HG03135 (cell line): ENCODE data around the gene PHKB.

Experiments used
- ATAC-seq: cut with Tn5 transposase; IDR thresholded peaks from one replicate; pipeline ENCODE4 v1.9.1; 2021; ENCODE audit warnings: mild to moderate bottlenecking, moderate library complexity; ENCODE audit not compliant: unreplicated experiment

Gene PHKB

GRCh38 chr16:47565454-47565853 is 104.3 kb downstream of the PHKB start:
- no peak for ATAC-seq

GRCh38 chr16:47567321-47567720 is 106.2 kb downstream of the PHKB start:
- no peak for ATAC-seq

- no peak for ATAC-seq
Observed at GRCh38 chr16:47568351-47568750, 107.2 kb downstream of the PHKB start.

DNA sequence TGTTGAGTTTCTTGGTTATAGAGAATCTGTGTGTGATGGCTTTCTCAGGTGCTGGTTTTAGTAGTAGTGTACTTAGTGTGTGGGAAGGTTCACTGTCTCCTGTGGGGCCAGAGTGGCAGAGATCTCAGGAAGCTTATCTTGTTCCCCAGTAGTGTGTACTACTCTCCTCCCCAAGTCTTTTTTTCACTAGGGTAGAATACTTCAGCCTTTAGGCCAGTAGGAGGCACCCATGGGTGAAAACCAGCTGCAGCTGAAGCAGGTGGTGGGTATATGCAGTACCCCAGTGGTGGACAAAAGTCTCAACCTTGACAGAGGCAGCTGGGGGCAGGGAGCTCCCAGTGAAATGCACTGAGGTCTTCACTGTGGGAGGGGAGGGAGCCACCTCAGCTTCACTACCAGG is 109.9 kb downstream of the PHKB start:
- ATAC-seq = no peak

DNA sequence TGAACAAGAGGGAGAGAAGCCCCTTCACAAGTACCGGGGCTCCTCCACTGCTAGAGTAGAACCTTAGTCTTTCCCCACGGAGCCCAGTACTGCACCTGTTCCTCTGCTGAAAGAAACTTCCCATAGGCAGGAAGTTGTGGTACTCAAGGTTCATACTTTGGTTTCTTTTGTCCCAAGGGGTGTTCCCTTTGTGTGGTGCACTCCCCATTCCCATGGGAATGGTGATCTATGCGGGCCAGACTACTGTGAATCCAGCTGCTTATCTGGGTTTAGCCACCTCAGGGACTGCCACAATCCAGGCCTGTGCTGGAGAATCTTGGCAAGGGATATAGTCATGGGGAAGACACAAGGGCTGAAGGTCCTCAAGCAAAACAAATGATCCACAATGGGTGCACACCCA is 110.6 kb downstream of the PHKB start:
- ATAC-seq = no peak

GRCh38 chr16:47574091-47575054 is 113.2 kb downstream of the PHKB start:
- ATAC-seq = no peak

DNA sequence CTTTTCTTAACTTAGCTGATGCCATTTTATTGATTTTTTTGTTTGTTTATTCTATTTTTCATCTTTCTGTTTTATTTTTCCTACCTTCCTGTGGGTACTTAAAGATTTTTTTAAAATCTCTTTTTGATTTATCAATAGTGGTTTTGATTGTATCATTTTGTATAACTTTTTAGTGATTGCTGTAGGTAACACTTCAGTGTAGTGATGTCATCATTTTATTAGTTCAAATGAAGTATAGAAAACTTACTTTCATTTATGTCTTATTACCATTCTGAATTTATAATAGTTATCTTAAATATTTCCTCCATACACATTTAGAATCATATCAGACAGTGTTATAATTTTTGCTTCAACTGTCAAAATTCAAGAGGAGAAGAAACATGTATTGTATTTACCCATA is 115.9 kb downstream of the PHKB start:
- no peak for ATAC-seq

GRCh38 chr16:47578033-47578432 is 116.9 kb downstream of the PHKB start:
- ATAC-seq = no peak

- ATAC-seq = no peak
Observed at GRCh38 chr16:47578573-47578972, 117.4 kb downstream of the PHKB start.

DNA sequence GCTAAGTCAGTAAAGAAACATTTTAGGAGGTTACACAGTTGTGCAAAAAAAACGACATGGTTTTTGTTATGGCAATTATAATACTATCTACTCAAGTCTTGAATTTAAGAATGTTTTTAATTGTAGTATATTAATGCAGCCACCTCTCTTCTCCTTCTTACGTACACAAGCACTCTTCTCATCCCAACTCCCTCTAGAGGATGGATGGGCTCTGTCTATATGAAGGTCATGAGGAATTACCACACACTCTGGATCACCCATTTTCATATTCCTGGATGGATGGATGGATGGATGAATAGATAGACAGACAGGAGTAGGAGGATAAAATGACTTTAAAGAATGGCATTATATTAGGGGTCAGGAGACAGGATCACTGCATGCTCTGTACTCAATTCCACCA is 120.0 kb downstream of the PHKB start:
- ATAC-seq = no peak

- no peak for ATAC-seq
Observed at GRCh38 chr16:47584464-47585225, 123.5 kb downstream of the PHKB start.

- ATAC-seq = no peak
Observed at GRCh38 chr16:47586121-47586520, 125.0 kb downstream of the PHKB start.

GRCh38 chr16:47590472-47590871 is 129.3 kb downstream of the PHKB start:
- no peak for ATAC-seq

GRCh38 chr16:47592232-47592631 is 131.1 kb downstream of the PHKB start:
- no peak for ATAC-seq

DNA sequence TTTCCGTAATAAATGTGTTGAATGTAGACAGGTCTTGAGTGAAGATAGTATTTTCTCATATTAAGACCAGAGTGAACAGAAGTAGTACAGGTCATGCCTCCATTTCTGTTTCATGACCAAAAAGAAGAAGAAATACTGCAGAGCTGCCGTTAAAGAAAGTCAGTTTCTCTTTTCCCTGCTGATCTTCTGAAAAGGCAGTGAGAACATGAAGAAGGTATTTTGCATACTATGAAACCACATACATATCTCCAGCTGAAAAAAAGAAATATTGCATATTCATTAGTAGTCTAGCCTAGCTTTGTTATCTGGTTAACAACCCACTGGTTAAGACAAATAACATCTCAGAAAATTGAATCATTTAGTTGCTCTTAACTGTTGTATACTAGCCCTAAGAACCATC is 138.4 kb downstream of the PHKB start:
- peak; percentile 72 for ATAC-seq

DNA sequence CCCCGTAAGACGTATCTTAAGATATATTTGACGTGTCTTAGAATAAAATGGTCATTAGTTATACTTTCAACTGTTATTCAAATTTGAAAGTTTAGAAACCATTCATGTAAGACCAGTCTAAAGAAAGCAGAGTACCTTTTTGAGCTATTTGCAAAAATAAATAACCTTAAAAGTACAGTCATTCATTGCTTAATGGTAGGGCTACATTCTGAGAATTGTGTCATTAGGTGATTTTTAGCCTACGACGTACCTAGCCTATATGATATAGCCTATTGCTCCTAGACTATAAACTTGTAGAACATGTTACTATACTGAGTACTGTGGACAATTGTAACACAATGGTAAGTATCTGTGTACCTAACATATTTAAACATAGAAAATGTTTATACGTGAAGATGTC is 139.2 kb downstream of the PHKB start:
- ATAC-seq = no peak

GRCh38 chr16:47604306-47604705 is 143.2 kb downstream of the PHKB start:
- ATAC-seq = no peak

DNA sequence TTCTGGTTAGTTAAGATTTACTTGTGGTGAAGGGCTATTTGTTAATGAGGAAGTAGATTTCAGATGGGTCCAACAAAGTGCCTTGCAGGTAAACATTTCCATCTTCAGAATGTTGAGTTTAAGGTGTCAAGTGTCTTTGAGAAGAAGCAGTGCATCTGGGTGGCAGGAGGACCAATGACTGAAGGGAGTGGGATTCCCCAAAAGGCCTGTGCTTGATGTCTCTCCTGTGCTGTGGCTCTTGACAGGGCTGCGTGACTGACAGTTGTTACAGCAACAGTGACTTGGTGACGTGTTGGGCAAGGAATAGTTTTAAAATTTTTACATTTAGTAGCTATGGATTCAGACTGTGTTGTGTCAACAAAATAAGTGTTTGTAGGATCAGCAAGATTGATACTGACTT is 149.9 kb downstream of the PHKB start:
- no peak for ATAC-seq

DNA sequence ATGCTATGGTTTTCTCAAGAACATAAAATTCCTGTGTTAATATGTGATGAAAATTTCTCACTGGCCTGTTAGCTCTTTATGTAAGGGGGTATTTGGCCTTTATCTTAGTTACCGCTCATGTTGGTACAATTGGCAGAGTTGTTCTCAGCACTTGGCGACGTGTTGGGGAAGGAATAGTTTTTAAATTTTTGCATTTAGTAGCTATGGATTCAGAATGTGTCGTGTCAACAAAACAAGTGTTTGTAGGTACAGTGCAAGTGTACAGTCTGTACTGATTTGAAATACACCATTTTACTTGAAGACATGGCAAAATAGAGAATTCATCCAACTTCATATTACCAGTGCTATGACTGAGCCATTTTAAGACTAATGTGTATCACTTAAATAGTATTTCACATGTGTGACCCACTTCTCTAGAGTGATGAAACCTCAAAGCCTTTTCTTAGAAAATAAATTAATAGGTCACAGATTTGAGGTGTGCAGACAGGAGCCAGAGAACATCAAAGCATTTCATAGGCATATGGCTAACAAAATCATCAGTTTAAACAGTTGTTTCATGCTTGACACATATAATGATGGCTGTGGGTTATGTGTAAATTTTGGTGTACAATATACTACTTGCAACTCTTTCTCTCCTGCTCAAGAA is 150.8 kb downstream of the PHKB start:
- no peak for ATAC-seq

GRCh38 chr16:47612711-47613110 is 151.6 kb downstream of the PHKB start:
- no peak for ATAC-seq

DNA sequence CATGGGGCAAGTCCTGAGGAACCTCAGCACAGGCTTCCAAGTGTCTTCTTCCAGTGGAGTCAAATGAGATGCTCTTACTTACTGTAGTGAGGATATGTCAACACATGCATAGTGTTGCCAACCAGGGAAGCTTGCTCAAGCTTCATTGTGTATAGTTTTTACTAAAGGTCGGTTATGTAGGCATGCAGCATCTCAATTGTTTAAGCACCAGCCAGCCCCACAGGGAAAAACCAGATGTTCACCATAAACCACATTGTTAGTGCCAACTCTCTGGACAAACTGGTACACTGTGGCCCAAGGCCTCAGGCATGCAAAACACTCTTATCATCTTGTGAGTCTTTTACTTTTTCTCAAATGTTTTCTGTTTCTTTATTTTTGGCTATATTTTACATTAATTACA is 152.1 kb downstream of the PHKB start:
- ATAC-seq = no peak

GRCh38 chr16:47617732-47618131 is 156.6 kb downstream of the PHKB start:
- no peak for ATAC-seq
